HCT116 (cell line): ENCODE results near the gene GLDC. TPM values are rescaled to one million over a fixed set of nuclear protein-coding genes. Genes with fewer than 3 reads are reported as not detected.

Source experiments
- ATAC-seq: fragments of 200-7000 bp; cut with Tn5 transposase; 2 replicates; pipeline ENCODE4 v1.9.1; 2020; ENCODE audit warnings: mild to moderate bottlenecking, moderate library complexity
- BruUV-seq: library from RNA; stranded (reverse); fragments of 400-500 nt; replicated peaks from 2 replicates; lab custom pipeline; 2021; lab: Mats Ljungman, UMichigan
- CTCF ChIA-PET: fragments of 300-600 bp; sonication (Branson Sonifier 250); formaldehyde crosslinking; loops from one replicate; lab custom pipeline; 2021; ENCODE audit warnings: antibody characterized with exemption; lab: Charles Lee
- POLR2A ChIA-PET: fragments of 300-600, 350-600 bp; sonication (Branson Sonifier 250); formaldehyde crosslinking; loops from one replicate; lab custom pipeline; 2021; ENCODE audit warnings: antibody characterized with exemption; lab: Charles Lee
- RAD21 ChIA-PET, 2 experiments: fragments of 300-600 bp; sonication (Branson Sonifier 250); formaldehyde crosslinking; loops; one replicate each; lab custom pipeline; 2023; ENCODE audit warnings: low total read pairs in 2 of 2; ENCODE audit not compliant: uncharacterized antibody in 2 of 2, unreplicated experiment in 2 of 2, low non-redundant PET in 1 of 2; lab: Charles Lee
- DNase-seq: peaks from one replicate; pipeline ENCODE4 v3.0.0-alpha.2; 2010; ENCODE audit warnings: low read depth, low spot score
- H2AFZ ChIP-seq: fragments of 200-600 bp; shearing (Covaris generic), sonication (generic); 2 replicates; pipeline ENCODE4 v1.6.1; 2017; ENCODE audit warnings: low read depth, mixed run types, mixed read lengths, antibody characterized with exemption, low read length; ENCODE audit not compliant: poor library complexity, severe bottlenecking
- H3K27ac ChIP-seq: 2 replicates; pipeline ENCODE4 v1.5.1; 2012; ENCODE audit warnings: low read depth, low read length
- H3K27me3 ChIP-seq: fragments of 200-600 bp; sonication (generic); 2 replicates; pipeline ENCODE4 v1.6.1; 2016; ENCODE audit warnings: mixed run types, low read length, mixed read lengths; ENCODE audit not compliant: insufficient read depth
- H3K36me3 ChIP-seq, 2 experiments: fragments of 200-500 bp in 1 of 2; fragments of 200-600 bp in 1 of 2; sonication (Bioruptor generic) in 1 of 2; sonication (generic) in 1 of 2; 2 replicates each; pipeline versions ENCODE4 v1.5.1 to v1.6.1; 2014 to 2016; ENCODE audit warnings: low read length in 2 of 2, inconsistent platforms in 1 of 2, mixed read lengths in 1 of 2, mixed run types in 1 of 2; ENCODE audit not compliant: insufficient read depth in 2 of 2, control insufficient read depth in 1 of 2
- H3K4me1 ChIP-seq, 2 experiments: fragments of 200-600 bp in 1 of 2; sonication (generic) in 1 of 2; 2 replicates each; pipeline versions ENCODE4 v1.5.1 to v1.6.1; 2012 to 2017; ENCODE audit warnings: low read length in 2 of 2, inconsistent platforms in 1 of 2, mild to moderate bottlenecking in 1 of 2, mixed read lengths in 1 of 2, mixed run types in 1 of 2, moderate library complexity in 1 of 2; ENCODE audit not compliant: insufficient read depth in 2 of 2, control insufficient read depth in 1 of 2
- H3K4me2 ChIP-seq: fragments of 200-600 bp; sonication (generic); 2 replicates; pipeline ENCODE4 v1.6.1; 2017; ENCODE audit warnings: mixed run types, low read length, mixed read lengths
- H3K4me3 ChIP-seq, 2 experiments: fragments of 200-600 bp in 1 of 2; sonication (generic) in 1 of 2; replicated peaks in 1 of 2; 2 replicates each; pipeline ENCODE4 v1.5.1; 2011 to 2016; ENCODE audit warnings: low read length in 2 of 2, control low read depth in 1 of 2, low read depth in 1 of 2, mild to moderate bottlenecking in 1 of 2, mixed read lengths in 1 of 2, mixed run types in 1 of 2
- H3K79me2 ChIP-seq: fragments of 200-600 bp; sonication (generic); 2 replicates; pipeline ENCODE4 v1.6.1; 2017; ENCODE audit warnings: mild to moderate bottlenecking, mixed run types, low read length, moderate library complexity, mixed read lengths; ENCODE audit not compliant: insufficient read depth
- H3K9ac ChIP-seq: fragments of 200-600 bp; sonication (generic); 2 replicates; pipeline ENCODE4 v1.6.1; 2016; ENCODE audit warnings: low read length, mixed read lengths
- H3K9me2 ChIP-seq: fragments of 200-600 bp; sonication (generic), shearing (Covaris generic); 2 replicates; pipeline ENCODE4 v1.6.1; 2017; ENCODE audit warnings: mixed run types, mild to moderate bottlenecking, moderate library complexity; ENCODE audit not compliant: insufficient read depth
- H3K9me3 ChIP-seq, 2 experiments: fragments of 200-500 bp in 1 of 2; fragments of 200-600 bp in 1 of 2; sonication (Bioruptor generic) in 1 of 2; sonication (generic) in 1 of 2; 2 replicates each; pipeline ENCODE4 v1.6.1; 2014 to 2017; ENCODE audit warnings: low read length in 2 of 2, mixed read lengths in 2 of 2, inconsistent platforms in 1 of 2, low read depth in 1 of 2, mild to moderate bottlenecking in 1 of 2, mixed run types in 1 of 2, moderate library complexity in 1 of 2; ENCODE audit not compliant: control insufficient read depth in 1 of 2, insufficient read depth in 1 of 2
- H4K20me1 ChIP-seq: fragments of 200-600 bp; sonication (generic), shearing (Covaris generic); 2 replicates; pipeline ENCODE4 v1.6.1; 2017; ENCODE audit warnings: mixed run types, mild to moderate bottlenecking, moderate library complexity; ENCODE audit not compliant: insufficient read depth
- CBX3 ChIP-seq: IDR thresholded peaks from 2 replicates; pipeline ENCODE4 v1.6.1; 2012; ENCODE audit warnings: low read depth
- CEBPB ChIP-seq: IDR thresholded peaks from 2 replicates; pipeline ENCODE4 v1.6.1; 2012; ENCODE audit warnings: low read depth
- CTCF ChIP-seq, 3 experiments: fragments of 200-600 bp in 1 of 3; sonication (generic) in 1 of 3; IDR thresholded peaks in 2 of 3; conservative IDR thresholded peaks in 1 of 3; 2 replicates each; pipeline ENCODE4 v1.5.1; 2012 to 2017; ENCODE audit warnings: low read depth in 2 of 3, low read length in 2 of 3, antibody characterized with exemption in 1 of 3, borderline replicate concordance in 1 of 3, control low read depth in 1 of 3, mild to moderate bottlenecking in 1 of 3, mixed read lengths in 1 of 3, mixed run types in 1 of 3, moderate library complexity in 1 of 3; ENCODE audit not compliant: insufficient read depth in 1 of 3
- EGR1 ChIP-seq: IDR thresholded peaks from 2 replicates; pipeline ENCODE4 v1.6.1; 2012; ENCODE audit warnings: low read depth
- ELF1 ChIP-seq: IDR thresholded peaks from 2 replicates; pipeline ENCODE4 v1.6.1; 2012; ENCODE audit warnings: low read depth, borderline replicate concordance
- EZH2phosphoT487 ChIP-seq: fragments of 200-600 bp; IDR thresholded peaks from 2 replicates; pipeline ENCODE4 v1.6.1; 2018; ENCODE audit warnings: antibody characterized with exemption, borderline replicate concordance
- FOSL1 ChIP-seq: IDR thresholded peaks from 2 replicates; pipeline ENCODE4 v1.6.1; 2012; ENCODE audit warnings: low read depth
- JUND ChIP-seq: IDR thresholded peaks from 2 replicates; pipeline ENCODE4 v1.6.1; 2012
- POLR2A ChIP-seq: IDR thresholded peaks from 2 replicates; pipeline ENCODE4 v1.7.0; 2011; ENCODE audit warnings: borderline replicate concordance; ENCODE audit not compliant: insufficient read depth, insufficient read length; ENCODE audit errors: extremely low read depth
- POLR2AphosphoS5 ChIP-seq: IDR thresholded peaks from 2 replicates; pipeline ENCODE4 v1.6.1; 2011; ENCODE audit warnings: mild to moderate bottlenecking, low read depth, low read length, moderate library complexity
- YY1 ChIP-seq: IDR thresholded peaks from 2 replicates; pipeline ENCODE4 v1.6.1; 2011; ENCODE audit warnings: low read length, low read depth, moderate library complexity, mild to moderate bottlenecking; ENCODE audit not compliant: insufficient replicate concordance; ENCODE audit errors: extremely low read depth
- ZFX ChIP-seq: fragments of 450-650 bp; IDR thresholded peaks from 2 replicates; pipeline ENCODE4 v1.6.1; 2017
- ZNF274 ChIP-seq: fragments of 200-500 bp; sonication (Bioruptor generic); IDR thresholded peaks from 2 replicates; pipeline ENCODE4 v1.6.1; 2014; ENCODE audit warnings: mild to moderate bottlenecking, low read depth, low read length, inconsistent platforms
- intact Hi-C: fragments of 100-400 bp; cut with micrococcal nuclease; formaldehyde crosslinking; loops from 2 replicates; pipeline ENCODE4 v1.10.0; 2022
- total RNA-seq: library from RNA; stranded (reverse); gene quantifications from one replicate; pipeline ENCODE4 v1.2.1, GENCODE V29; 2021; ENCODE audit not compliant: unreplicated experiment
- TF ChIP-seq, protein P1 (sequence below): IDR thresholded peaks from 2 replicates; pipeline ENCODE4 v1.6.1; 2012; ENCODE audit warnings: low read depth

GLDC gene
- total RNA-seq, 1 experiment from 2014 or later, result 4.9 TPM

DNA sequence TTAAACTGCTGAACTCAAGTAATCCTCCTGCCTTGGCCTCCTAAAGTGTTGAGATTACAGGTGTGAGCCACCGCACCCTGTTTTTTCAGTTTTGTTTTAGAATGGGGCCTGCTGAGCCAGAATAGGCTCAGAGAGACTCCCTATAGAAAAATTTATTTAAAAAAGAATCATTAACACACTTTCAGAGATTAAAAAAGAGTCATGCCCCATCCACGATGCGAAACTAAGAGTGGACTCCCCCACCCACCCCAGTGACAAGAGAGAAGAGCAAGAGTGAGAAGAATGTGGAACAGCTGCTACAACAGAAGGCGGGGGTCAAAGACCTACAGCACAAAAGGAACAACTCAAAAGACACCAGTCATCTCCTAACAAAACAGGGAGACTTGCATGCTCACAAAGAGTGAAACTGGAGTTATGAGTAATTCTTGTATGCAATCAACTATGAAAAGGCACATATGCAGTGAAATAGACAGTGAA, 47.2 kb downstream of the GLDC start:
- BruUV-seq, result no TSS peak
- Histone ChIP-seq H3K79me2 (no peaks in the 10 kb centered on the region), H3K9ac (no peak overlapping the region), H3K4me3 (no peak overlapping the region), H3K36me3 (no peaks in the 10 kb centered on the region), H4K20me1 (no peaks in the 10 kb centered on the region), H2AFZ (no peak overlapping the region), H3K27me3 (no peaks in the 10 kb centered on the region), H3K9me2 (no peaks in the 10 kb centered on the region), H3K9me3 (no peaks in the 10 kb centered on the region), H3K27ac (no peak overlapping the region), H3K4me1 (no peaks in the 10 kb centered on the region), H3K4me2 (no peak overlapping the region)
- no peak for DNase-seq
- intact Hi-C loops, result no loop called here
- TF ChIP-seq, protein P1, sequence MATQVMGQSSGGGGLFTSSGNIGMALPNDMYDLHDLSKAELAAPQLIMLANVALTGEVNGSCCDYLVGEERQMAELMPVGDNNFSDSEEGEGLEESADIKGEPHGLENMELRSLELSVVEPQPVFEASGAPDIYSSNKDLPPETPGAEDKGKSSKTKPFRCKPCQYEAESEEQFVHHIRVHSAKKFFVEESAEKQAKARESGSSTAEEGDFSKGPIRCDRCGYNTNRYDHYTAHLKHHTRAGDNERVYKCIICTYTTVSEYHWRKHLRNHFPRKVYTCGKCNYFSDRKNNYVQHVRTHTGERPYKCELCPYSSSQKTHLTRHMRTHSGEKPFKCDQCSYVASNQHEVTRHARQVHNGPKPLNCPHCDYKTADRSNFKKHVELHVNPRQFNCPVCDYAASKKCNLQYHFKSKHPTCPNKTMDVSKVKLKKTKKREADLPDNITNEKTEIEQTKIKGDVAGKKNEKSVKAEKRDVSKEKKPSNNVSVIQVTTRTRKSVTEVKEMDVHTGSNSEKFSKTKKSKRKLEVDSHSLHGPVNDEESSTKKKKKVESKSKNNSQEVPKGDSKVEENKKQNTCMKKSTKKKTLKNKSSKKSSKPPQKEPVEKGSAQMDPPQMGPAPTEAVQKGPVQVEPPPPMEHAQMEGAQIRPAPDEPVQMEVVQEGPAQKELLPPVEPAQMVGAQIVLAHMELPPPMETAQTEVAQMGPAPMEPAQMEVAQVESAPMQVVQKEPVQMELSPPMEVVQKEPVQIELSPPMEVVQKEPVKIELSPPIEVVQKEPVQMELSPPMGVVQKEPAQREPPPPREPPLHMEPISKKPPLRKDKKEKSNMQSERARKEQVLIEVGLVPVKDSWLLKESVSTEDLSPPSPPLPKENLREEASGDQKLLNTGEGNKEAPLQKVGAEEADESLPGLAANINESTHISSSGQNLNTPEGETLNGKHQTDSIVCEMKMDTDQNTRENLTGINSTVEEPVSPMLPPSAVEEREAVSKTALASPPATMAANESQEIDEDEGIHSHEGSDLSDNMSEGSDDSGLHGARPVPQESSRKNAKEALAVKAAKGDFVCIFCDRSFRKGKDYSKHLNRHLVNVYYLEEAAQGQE, result no peak
- no peak for TF ChIP-seq CEBPB
- TF ChIP-seq CBX3, result no peak
- TF ChIP-seq EZH2phosphoT487, result no peak
- TF ChIP-seq YY1, result no peak
- no peak for TF ChIP-seq CTCF (IDR thresholded peaks at IDR 0.05 in 2 of 3, conservative IDR thresholded peaks at IDR 0.05 in 1 of 3; ENCODE audit: borderline replicate concordance in 1 of 3, insufficient read depth in 1 of 3, low read depth in 2 of 3, low read length in 2 of 3)
- TF ChIP-seq ZFX, result no peak
- no peak for TF ChIP-seq ELF1
- TF ChIP-seq POLR2A, result no peak
- TF ChIP-seq FOSL1, result no peak
- TF ChIP-seq ZNF274, result no peak
- no peak for TF ChIP-seq EGR1
- TF ChIP-seq JUND, result no peak
- TF ChIP-seq POLR2AphosphoS5, result no peak
- CTCF ChIA-PET, result no interaction called here
- POLR2A ChIA-PET, result interaction anchor here (0.7 kb wide), 1 partner anchor 1890 kb away, joined by 3 read pairs; no protein-coding TSS in a partner anchor
- no peak for ATAC-seq
- RAD21 ChIA-PET, result no interaction called here
